ENCODE data around the gene NANOS3.

The NANOS3 gene

DNA sequence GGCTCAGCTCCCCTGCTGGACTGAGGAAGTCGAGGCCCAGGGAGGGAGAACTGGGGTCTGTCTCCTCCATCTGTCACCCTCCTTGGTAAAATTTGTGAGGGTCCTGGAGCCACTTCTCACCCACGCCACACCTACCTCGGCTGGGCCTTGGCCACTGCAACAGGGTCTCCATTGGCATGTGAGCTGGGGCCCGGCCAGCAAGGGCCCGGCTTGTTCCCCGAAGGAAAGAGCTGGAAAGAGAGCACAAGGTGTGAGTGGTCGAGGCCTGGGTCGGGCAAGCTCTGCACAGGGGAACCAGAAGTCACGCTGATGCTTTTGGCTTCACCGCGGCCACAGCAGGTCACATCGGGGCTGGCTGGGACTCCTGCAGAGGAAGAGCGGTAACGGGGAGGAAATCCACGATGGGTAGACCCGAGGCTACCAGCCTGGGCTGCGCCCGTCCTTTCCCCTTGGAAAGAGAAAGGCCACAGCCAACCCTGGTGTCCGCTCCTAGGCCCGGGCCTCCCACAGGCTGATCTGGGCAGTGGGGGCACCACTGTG is 9.0 kb downstream of the NANOS3 start:
- DNase-seq (ENCODE audit: low read depth): no peak

GRCh38 chr19:13887018-13887436 is 10.1 kb downstream of the NANOS3 start:
- DNase-seq (ENCODE audit: low read depth): no peak

GRCh38 chr19:13887517-13887916 is 10.6 kb downstream of the NANOS3 start:
- DNase-seq (ENCODE audit: low read depth): no peak

DNA sequence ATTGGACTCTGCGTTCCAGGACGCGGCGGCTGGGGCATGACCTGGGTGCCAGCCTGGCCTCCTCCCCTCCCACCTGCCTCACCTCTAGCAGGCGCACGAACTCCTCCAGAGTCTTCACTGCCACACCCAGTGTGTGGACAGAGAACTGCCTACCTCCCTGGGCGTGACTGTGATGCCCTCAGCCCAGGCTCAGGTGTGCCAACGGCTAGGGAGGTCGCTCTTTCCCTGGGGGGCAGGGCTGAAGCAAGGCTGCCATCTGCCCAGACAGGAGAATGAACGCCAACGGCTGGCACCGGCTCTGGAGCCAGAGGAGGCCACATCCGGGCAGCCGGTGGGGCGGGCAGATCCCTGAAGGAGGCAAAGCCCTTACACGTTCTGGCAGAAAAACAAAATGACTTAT is 11.3 kb downstream of the NANOS3 start:
- DNase-seq (ENCODE audit: low read depth): no peak

- DNase-seq (ENCODE audit: low read depth): no peak
These were observed 13.2 kb downstream of the NANOS3 start for GRCh38 chr19:13890136-13890535.

GRCh38 chr19:13892870-13893269 is 15.9 kb downstream of the NANOS3 start:
- DNase-seq (ENCODE audit: low read depth): no peak

DNA sequence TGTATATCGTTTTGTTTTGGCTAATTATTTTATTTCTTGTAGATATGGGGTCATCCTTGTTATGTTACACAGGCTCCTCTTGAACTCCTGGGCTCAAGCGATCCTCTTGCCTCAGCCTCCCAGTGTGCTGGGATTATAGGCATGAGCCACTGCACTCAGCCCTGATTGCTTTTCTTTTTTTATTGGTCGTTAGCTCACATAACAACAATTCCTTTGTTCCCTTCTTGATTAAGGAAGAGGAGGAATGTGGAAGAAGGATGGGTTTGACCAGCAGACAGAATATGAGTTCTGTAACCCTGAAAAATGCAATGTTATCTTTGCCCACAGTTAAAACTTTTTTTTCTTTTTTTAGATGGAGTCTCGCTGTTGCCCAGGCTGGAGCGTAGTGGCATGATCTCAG is 17.6 kb downstream of the NANOS3 start:
- no peak for DNase-seq (ENCODE audit: low read depth)

GRCh38 chr19:13896227-13896626 is 19.3 kb downstream of the NANOS3 start:
- DNase-seq (ENCODE audit: low read depth): no peak

GRCh38 chr19:13899393-13899792 is 22.5 kb downstream of the NANOS3 start:
- no peak for DNase-seq (ENCODE audit: low read depth)

GRCh38 chr19:13899912-13900584 is 23.1 kb downstream of the NANOS3 start:
- DNase-seq (ENCODE audit: low read depth): no peak

DNA sequence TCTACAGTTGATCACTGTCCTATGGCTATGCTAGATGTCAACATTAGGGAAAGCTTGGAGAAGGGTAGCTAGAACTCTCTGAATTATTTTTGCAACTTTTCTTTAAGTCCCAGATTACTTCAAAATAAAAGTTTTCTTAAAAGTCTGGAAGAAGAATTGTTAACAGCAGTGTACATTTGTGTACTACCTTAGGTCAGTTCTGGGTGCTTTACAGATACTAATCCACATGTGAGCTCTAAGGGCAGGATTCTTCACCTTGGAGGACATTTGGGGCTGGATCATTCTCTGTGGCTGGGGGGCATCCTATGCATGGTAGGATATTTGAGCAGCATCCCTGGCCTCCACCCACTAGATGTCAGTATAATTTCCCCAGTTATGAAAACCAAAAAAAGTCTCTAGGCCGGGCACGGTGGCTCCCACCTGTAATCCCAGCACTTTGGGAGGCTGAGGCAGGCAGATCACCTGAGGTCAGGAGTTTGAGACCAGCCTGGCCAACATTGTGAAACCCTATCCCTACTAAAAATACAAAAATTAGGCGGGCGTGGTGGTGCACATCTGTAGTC is 26.1 kb downstream of the NANOS3 start:
- no peak for DNase-seq (ENCODE audit: low read depth)

DNA sequence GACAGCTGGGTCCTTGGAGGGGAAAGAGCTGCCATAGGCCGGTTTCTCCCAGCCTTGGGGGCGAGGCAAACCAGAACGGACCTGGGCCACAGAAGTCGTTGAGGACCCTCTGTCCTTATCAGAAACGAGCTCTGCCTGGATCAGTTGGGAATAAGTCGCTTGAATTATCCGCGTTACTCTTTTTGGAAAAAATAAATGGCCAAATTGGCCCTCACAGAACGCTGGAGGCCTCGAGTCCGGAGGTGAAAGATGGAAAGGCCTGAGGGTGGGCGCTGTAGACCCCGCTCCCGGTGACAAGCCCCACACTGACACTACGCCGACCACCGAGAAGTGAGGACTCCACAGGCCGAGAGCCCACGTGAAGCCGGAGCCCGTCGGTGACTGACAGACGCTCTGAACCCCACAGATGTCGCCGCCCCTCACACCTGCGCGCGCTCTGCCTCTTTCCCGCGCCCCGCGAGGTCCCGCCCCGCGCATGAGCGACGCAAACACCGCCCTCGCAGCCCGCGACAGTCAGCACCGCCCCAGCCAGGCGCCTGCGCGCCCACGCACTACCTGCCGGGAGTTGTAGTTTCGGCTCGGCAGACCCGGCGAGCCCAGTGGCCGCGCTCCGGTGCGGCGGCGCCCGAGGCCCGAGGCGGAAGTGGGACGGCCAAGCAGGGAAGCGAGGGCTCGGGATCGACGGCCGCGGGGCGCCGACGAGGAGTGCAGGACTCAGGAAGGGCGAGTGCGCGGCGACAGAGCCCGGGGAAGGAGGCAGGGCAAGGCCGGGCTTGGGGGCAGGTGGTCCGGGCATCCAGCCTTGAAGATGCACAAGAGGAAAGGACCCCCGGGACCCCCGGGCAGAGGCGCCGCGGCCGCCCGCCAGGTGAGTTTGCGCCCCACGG is 28.9 kb downstream of the NANOS3 start, which contains the start of the genes BRME1 and CC2D1A:
TSS of gene BRME1 (minus strand) at position 484 of the 887 bp plus-strand sequence. CDS start 1,225 bp downstream, outside the sequence.
TSS of gene CC2D1A (plus strand) at position 568 of the 887 bp plus-strand sequence. CDS start at position 809, 241 bp downstream.
- peak; percentile 91 for DNase-seq (ENCODE audit: low read depth)

DNA sequence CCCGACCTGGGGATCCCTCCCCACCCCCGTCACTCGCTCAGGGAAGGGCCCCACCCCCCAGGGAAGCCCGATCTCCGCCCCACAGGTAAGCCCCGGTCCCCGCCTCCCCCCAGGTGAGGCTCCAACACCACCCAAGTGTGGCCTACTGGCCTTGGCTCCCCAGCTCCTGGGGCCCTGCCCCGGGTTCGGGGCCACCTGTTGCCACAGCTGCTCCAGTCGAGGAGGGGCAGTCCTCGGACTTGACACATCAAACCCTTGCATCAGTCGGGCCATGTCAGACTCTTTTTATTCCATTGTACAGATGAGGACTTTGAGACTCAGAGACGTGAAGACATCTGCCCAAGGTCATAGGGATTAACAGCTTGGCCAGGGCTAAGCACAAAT is 29.6 kb downstream of the NANOS3 start:
- no peak for DNase-seq (ENCODE audit: low read depth)

- DNase-seq (ENCODE audit: low read depth): no peak
These were observed 30.0 kb downstream of the NANOS3 start for GRCh38 chr19:13906910-13907309.

- no peak for DNase-seq (ENCODE audit: low read depth)
These were observed 31.7 kb downstream of the NANOS3 start for GRCh38 chr19:13908674-13909073.

DNA sequence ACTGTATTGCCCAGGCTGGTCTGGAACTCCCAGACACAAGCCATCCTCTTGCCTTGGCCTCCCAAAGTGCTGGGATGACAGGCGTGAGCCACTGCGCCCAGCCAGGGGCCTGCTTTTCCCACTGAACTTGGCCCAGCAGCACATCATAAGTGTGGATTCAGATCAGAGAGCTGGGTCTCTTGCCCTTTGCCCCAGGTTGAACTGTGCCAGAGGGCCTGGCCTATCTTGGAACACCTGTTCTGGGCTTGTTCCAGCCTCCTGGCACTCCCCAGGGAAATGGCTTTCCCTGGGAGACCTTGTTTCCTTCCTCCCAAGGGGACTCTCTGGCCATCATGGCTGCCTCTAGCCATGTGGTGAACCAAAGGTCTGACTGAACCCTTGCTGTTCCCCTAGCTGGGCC is 32.5 kb downstream of the NANOS3 start:
- DNase-seq (ENCODE audit: low read depth): no peak

DNA sequence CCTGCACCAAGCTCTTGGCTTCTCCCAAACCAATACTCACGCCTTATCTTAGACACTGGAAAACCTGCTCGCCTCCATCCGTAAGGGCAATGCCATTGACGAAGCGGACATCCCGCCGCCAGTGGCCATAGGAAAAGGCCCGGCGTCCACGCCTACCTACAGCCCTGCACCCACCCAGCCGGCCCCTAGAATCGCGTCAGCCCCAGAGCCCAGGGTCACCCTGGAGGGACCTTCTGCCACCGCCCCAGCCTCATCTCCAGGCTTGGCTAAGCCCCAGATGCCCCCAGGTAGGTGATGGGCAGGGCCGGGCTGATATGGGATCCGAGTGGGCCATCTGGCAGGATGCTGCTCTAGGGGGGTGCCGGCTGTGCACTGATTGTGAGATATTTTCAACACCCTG is 36.4 kb downstream of the NANOS3 start:
- DNase-seq (ENCODE audit: low read depth): no peak

DNA sequence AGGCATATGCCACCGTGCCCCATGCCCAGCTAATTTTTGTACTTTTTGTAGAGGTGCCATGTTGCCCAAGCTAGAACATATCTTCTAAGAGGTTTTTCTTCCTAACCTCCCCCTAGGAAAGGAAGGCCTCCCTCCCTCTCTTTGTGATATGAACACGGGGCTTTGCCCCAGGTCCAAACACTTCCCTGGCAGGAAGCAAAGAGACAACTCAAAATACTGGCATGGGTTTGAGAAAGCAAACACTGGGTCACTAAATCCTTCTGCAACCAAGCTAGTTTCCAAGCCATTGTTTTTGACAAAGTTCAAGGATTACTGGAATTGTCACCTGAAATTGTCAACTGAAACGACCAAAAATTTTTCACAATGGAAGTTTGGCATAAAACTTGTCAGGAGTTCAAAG is 37.8 kb downstream of the NANOS3 start:
- DNase-seq (ENCODE audit: low read depth): no peak

DNA sequence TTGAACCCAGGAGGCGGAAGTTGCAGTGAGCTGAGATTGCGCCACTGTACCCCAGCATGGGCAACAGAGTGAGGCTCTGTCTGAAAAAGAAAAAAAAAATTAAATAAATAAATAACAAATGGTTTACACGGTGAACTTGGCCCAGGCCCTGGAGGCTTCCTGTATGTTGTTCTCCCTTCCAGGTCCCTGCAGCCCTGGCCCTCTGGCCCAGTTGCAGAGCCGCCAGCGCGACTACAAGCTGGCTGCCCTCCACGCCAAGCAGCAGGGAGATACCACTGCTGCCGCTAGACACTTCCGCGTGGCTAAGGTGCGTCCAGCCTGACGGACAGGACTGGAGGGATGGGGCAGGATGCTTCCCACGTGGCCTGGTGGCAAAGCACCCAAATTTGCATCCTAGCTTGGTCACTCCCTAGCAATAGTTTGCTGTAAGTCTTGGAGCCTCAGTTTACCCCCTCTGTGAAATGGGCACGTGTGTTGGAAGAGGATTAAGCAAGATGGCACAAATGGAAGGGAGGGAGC is 41.0 kb downstream of the NANOS3 start:
- no peak for DNase-seq (ENCODE audit: low read depth)

DNA sequence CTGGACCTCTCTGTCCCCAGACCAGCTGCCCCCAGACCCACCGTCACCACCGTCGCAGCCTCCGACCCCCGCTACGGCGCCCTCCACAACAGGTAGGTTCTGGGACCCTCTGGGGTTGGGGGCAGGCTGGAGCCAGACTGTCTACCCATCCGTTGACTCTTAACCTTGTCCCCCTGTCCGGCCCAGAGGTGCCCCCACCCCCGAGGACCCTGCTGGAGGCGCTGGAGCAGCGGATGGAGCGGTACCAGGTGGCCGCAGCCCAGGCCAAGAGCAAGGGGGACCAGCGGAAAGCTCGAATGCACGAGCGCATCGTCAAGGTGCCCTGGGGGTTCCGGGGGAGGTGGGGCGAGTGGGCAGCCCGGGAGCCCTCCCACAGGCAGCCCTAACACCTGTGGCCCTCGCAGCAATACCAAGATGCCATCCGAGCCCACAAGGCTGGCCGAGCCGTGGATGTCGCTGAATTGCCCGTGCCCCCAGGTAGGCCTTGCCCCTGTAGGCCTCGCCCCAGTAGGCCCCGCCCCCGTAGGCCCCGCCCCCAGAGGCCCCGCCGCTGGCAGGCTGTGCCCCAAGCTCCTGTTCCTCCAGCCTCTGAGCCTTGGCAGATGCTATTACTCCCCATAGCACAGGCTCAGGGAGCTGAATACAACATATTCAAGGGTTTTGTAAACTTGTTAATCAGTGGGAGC is 41.9 kb downstream of the NANOS3 start:
- DNase-seq (ENCODE audit: low read depth): no peak

- DNase-seq (ENCODE audit: low read depth): no peak
These were observed 43.6 kb downstream of the NANOS3 start for GRCh38 chr19:13920524-13920923.
